MM.1S (cell line): ENCODE data around the gene PRIMA1.

Source experiments
- DNase-seq: peaks from one replicate; pipeline ENCODE4 v3.0.0-alpha.2; 2015
- H2AFZ ChIP-seq: fragments of 300-600 bp; sonication (generic); 2 replicates; pipeline ENCODE4 v1.6.0; 2016; ENCODE audit warnings: antibody characterized with exemption, low read length
- H3F3A ChIP-seq: fragments of 300-600 bp; sonication (generic); 2 replicates; pipeline ENCODE4 v1.6.1; 2016; ENCODE audit warnings: mild to moderate bottlenecking, antibody characterized with exemption, low read length, moderate library complexity, mixed read lengths; ENCODE audit not compliant: insufficient read depth
- H3K27ac ChIP-seq: fragments of 300-600 bp; sonication (generic); 2 replicates; pipeline ENCODE4 v1.5.1; 2016; ENCODE audit warnings: mild to moderate bottlenecking, low read length
- H3K27me3 ChIP-seq: fragments of 300-600 bp; sonication (generic); replicated peaks from 2 replicates; pipeline ENCODE4 v1.6.0; 2016; ENCODE audit warnings: low read length; ENCODE audit not compliant: insufficient read depth
- H3K36me3 ChIP-seq: fragments of 300-600 bp; sonication (generic); replicated peaks from 2 replicates; pipeline ENCODE4 v1.6.1; 2016; ENCODE audit warnings: mild to moderate bottlenecking, low read length, mixed read lengths; ENCODE audit not compliant: insufficient read depth
- H3K4me1 ChIP-seq: fragments of 300-600 bp; sonication (generic); 2 replicates; pipeline ENCODE4 v1.6.1; 2016; ENCODE audit warnings: low read length, mixed read lengths
- H3K4me2 ChIP-seq: fragments of 300-600 bp; sonication (generic); 2 replicates; pipeline ENCODE4 v1.6.0; 2016; ENCODE audit warnings: low read depth, low read length
- H3K4me3 ChIP-seq: fragments of 300-600 bp; sonication (generic); 2 replicates; pipeline ENCODE4 v1.5.1; 2016; ENCODE audit warnings: low read length, mixed read lengths
- H3K79me2 ChIP-seq: fragments of 300-600 bp; sonication (generic); 2 replicates; pipeline ENCODE4 v1.6.1; 2016; ENCODE audit warnings: mixed run types, low read length, mixed read lengths
- H3K9ac ChIP-seq: fragments of 300-600 bp; sonication (generic); 2 replicates; pipeline ENCODE4 v1.6.1; 2016; ENCODE audit warnings: low read length, mixed read lengths
- H3K9me2 ChIP-seq: fragments of 300-600 bp; sonication (generic); replicated peaks from 2 replicates; pipeline ENCODE4 v1.6.1; 2016; ENCODE audit warnings: mild to moderate bottlenecking, low read length, mixed read lengths; ENCODE audit not compliant: insufficient read depth
- H3K9me3 ChIP-seq: fragments of 300-600 bp; sonication (generic); replicated peaks from 2 replicates; pipeline ENCODE4 v1.6.1; 2016; ENCODE audit warnings: mild to moderate bottlenecking, low read length, mixed read lengths; ENCODE audit not compliant: insufficient read depth
- H4K20me1 ChIP-seq: fragments of 300-600 bp; sonication (generic); 2 replicates; pipeline ENCODE4 v1.6.1; 2016; ENCODE audit warnings: mild to moderate bottlenecking, low read length, moderate library complexity, mixed read lengths; ENCODE audit not compliant: insufficient read depth
- EZH2 ChIP-seq: fragments of 300-600 bp; sonication (generic); optimal IDR thresholded peaks from 2 replicates; pipeline ENCODE3; 2017; ENCODE audit warnings: low read depth, mild to moderate bottlenecking, antibody characterized with exemption, low read length, mixed read lengths
- EZH2phosphoT487 ChIP-seq: fragments of 300-600 bp; sonication (generic); IDR thresholded peaks from 2 replicates; pipeline ENCODE4 v1.6.1; 2018; ENCODE audit warnings: antibody characterized with exemption, low read length
- TF ChIP-seq, protein P1 (sequence below): fragments of 300-600 bp; sonication (generic); IDR thresholded peaks from 2 replicates; pipeline ENCODE4 v1.5.1; 2016; ENCODE audit warnings: antibody characterized with exemption, low read length, mixed read lengths

PRIMA1 gene

DNA sequence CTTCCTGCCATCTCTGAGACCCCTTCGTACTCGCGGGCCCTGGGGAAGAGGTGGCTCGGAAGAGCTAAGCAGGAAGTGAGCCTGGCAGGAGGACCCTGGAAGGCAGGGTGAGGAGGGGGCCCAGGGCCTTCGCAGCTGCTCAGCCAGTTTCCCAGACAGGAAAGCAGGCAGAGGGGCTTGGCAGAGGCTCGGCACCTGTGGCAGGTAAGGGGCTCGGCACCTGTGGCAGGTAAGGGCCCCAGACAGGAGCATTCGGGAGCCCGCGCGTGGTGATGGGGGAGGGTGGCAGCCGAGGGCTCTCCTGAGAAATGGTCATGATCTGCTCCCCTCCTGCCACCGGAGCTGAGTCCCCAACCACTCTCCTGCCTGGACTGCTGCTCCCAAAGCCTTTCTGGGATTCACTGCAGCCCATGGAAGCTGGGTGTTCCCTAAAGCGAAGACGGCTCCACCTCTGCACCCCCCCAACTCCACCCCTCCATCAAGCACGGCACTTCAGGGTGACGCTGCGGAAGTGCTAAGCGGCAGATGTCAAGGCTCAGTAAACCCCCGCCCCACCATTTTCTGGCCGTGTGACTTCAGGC, 63.2 kb downstream of the PRIMA1 start:
- Histone ChIP-seq H3K4me3 (no peak overlapping the region), H3K27me3 (no peaks in the 10 kb centered on the region), H3K4me2 (no peak overlapping the region), H4K20me1 (no peaks in the 10 kb centered on the region), H3F3A (no peaks in the 10 kb centered on the region), H3K9me3 (no peaks in the 10 kb centered on the region), H3K36me3 (no peaks in the 10 kb centered on the region), H3K9me2 (no peaks in the 10 kb centered on the region), H3K79me2 (no peaks in the 10 kb centered on the region), H3K9ac (no peak overlapping the region), H3K27ac (no peak overlapping the region), H2AFZ (no peak overlapping the region), H3K4me1 (no peaks in the 10 kb centered on the region)
- DNase-seq = no peak
- TF ChIP-seq EZH2phosphoT487 (no peak), EZH2 (no peak)
- TF ChIP-seq, protein P1, sequence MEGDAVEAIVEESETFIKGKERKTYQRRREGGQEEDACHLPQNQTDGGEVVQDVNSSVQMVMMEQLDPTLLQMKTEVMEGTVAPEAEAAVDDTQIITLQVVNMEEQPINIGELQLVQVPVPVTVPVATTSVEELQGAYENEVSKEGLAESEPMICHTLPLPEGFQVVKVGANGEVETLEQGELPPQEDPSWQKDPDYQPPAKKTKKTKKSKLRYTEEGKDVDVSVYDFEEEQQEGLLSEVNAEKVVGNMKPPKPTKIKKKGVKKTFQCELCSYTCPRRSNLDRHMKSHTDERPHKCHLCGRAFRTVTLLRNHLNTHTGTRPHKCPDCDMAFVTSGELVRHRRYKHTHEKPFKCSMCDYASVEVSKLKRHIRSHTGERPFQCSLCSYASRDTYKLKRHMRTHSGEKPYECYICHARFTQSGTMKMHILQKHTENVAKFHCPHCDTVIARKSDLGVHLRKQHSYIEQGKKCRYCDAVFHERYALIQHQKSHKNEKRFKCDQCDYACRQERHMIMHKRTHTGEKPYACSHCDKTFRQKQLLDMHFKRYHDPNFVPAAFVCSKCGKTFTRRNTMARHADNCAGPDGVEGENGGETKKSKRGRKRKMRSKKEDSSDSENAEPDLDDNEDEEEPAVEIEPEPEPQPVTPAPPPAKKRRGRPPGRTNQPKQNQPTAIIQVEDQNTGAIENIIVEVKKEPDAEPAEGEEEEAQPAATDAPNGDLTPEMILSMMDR = no peak

DNA sequence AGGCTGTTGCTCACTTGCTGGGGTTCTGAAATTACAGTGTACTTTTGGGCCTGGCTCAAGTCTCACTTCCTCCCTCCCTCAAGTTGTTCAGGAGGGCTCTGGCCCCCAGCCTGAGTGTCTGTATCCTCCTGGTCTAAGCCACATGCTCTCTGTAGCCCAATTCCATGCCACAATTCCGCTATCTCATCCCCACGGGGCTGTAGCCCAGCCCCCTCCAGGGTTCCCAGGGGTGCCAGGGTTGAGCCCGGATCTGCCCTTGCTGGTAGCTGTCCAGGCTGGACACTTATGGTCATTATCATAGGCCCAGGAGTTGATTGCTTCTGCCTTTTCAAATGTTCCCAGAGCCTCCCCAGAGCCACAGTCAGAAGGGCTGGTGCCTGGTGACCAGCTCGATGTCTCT, 65.3 kb downstream of the PRIMA1 start:
- no peak overlapping the region for H3K4me2 ChIP-seq
- no peak overlapping the region for H3K9ac ChIP-seq
- H3K4me3 ChIP-seq = no peak overlapping the region
- no peaks in the 10 kb centered on the region for H3K4me1 ChIP-seq
- no peaks in the 10 kb centered on the region for H3K9me2 ChIP-seq
- no peaks in the 10 kb centered on the region for H3K79me2 ChIP-seq
- H3K9me3 ChIP-seq = no peaks in the 10 kb centered on the region
- H3K36me3 ChIP-seq = no peaks in the 10 kb centered on the region
- TF ChIP-seq EZH2phosphoT487 (no peak), EZH2 (no peak)
- TF ChIP-seq, protein P1 = no peak
- H4K20me1 ChIP-seq = no peaks in the 10 kb centered on the region
- H2AFZ ChIP-seq = no peak overlapping the region
- DNase-seq = no peak
- no peak overlapping the region for H3K27ac ChIP-seq
- H3K27me3 ChIP-seq = no peaks in the 10 kb centered on the region
- no peaks in the 10 kb centered on the region for H3F3A ChIP-seq

DNA sequence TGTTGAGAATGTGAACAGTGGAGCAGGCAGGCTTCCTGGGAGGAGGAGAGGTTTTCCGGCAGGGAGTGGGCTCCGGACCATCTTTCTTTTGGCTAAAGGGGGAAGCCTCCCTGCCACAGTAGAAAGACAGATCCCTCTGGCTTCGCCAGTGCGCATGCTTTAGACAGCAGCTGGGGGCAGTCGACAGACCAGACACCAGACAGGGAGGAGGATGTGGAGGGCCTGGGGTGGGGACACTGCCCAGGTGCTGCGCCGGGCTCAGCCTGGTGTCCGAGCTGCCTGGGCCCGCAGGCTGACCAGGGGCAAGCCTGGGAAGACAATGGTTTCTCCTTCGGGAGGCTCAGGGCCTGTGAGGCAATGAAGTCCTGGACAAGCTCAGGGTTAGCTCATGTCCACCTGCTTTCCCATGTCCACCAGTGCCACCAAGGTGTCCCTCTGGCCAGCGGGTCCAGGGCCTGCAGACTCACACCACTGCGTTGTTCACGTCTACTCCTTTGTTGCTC, 67.3 kb downstream of the PRIMA1 start:
- Histone ChIP-seq H3K36me3 (no peaks in the 10 kb centered on the region), H3F3A (no peaks in the 10 kb centered on the region), H3K27me3 (no peaks in the 10 kb centered on the region), H3K4me3 (no peak overlapping the region), H2AFZ (no peak overlapping the region), H3K27ac (no peak overlapping the region), H3K4me2 (no peak overlapping the region), H3K9me2 (no peaks in the 10 kb centered on the region), H4K20me1 (no peaks in the 10 kb centered on the region), H3K79me2 (no peaks in the 10 kb centered on the region), H3K9ac (no peak overlapping the region), H3K4me1 (no peaks in the 10 kb centered on the region), H3K9me3 (no peaks in the 10 kb centered on the region)
- DNase-seq = no peak
- TF ChIP-seq, protein P1 = no peak
- no peak for TF ChIP-seq EZH2
- TF ChIP-seq EZH2phosphoT487 = no peak
